AG08395 (cell line): ENCODE measurements around the gene ENOSF1.
A peak's percentile ranks its signal among the peaks of the same experiment; 100 is the strongest.
"Not testable (repeated sequence)": the region's sequence is repeated elsewhere in the genome, so short reads cannot be mapped to it uniquely, and the experiment has no call there.

Experiments
- DNase-seq: peaks from one replicate; pipeline ENCODE4 v3.0.0; 2012; ENCODE audit warnings: mixed read lengths, low spot score

The ENOSF1 gene

GRCh38 chr18:712401-713134 lies at the start of gene ENOSF1:
ENOSF1 (minus strand) TSS chr18:712630; CDS start chr18:712587, 43 bp downstream.
- peak; percentile 88 for DNase-seq

GRCh38 chr18:759864-760263 lies 47.4 kb upstream of the ENOSF1 start:
- not testable (repeated sequence) for DNase-seq

GRCh38 chr18:755506-755905 lies 43.1 kb upstream of the ENOSF1 start:
- DNase-seq: no peak

- no peak for DNase-seq
Observed at GRCh38 chr18:754656-755055, 42.2 kb upstream of the ENOSF1 start.

GRCh38 chr18:750456-750855 lies 38.0 kb upstream of the ENOSF1 start:
- no peak for DNase-seq

GRCh38 chr18:744832-745597 lies 32.6 kb upstream of the ENOSF1 start:
- DNase-seq: no peak

GRCh38 chr18:741931-742512 lies 29.6 kb upstream of the ENOSF1 start:
- DNase-seq: peak; percentile 68

- DNase-seq: no peak
Observed at GRCh38 chr18:732371-732770, 19.9 kb upstream of the ENOSF1 start.

- no peak for DNase-seq
Observed at GRCh38 chr18:731185-731584, 18.8 kb upstream of the ENOSF1 start.

- DNase-seq: no peak
Observed at GRCh38 chr18:730692-731091, 18.3 kb upstream of the ENOSF1 start.

GRCh38 chr18:730120-730519 lies 17.7 kb upstream of the ENOSF1 start:
- not testable (repeated sequence) for DNase-seq

- no peak for DNase-seq
Observed at GRCh38 chr18:725646-726045, 13.2 kb upstream of the ENOSF1 start.

GRCh38 chr18:723541-724080 lies 11.2 kb upstream of the ENOSF1 start:
- DNase-seq: no peak

GRCh38 chr18:717003-717402 lies 4.6 kb upstream of the ENOSF1 start:
- no peak for DNase-seq

- peak; percentile 49 for DNase-seq
Observed at GRCh38 chr18:715626-716025, 3.2 kb upstream of the ENOSF1 start.

- no peak for DNase-seq
Observed at GRCh38 chr18:713135-713490, 683 bp upstream of the ENOSF1 start.

- peak; percentile 63 for DNase-seq
Observed at GRCh38 chr18:711657-712400, 601 bp downstream of the ENOSF1 start.

- DNase-seq: no peak
Observed at GRCh38 chr18:711310-711656, 1.1 kb downstream of the ENOSF1 start.

- no peak for DNase-seq
Observed at GRCh38 chr18:710418-711300, 1.8 kb downstream of the ENOSF1 start.

GRCh38 chr18:709771-710170 lies 2.7 kb downstream of the ENOSF1 start:
- no peak for DNase-seq

- DNase-seq: no peak
Observed at GRCh38 chr18:708096-708495, 4.3 kb downstream of the ENOSF1 start.
